Liver (tissue), 9 donors: ENCODE measurements around the gene DIP2B. TPM values are rescaled to one million over a fixed set of nuclear protein-coding genes. Genes with fewer than 3 reads are reported as not detected.

Experiments used
- DNase-seq: peaks from one replicate; pipeline ENCODE4 v3.0.0-alpha.2; 2017; ENCODE audit warnings: low spot score
- H3K27ac ChIP-seq, 2 donors: one replicate each; pipeline ENCODE4 v1.7.0; 2013; ENCODE audit warnings: inconsistent platforms in 2 of 2, low read length in 2 of 2, control low read depth in 1 of 2, low read depth in 1 of 2, mild to moderate bottlenecking in 1 of 2
- H3K27me3 ChIP-seq, 4 donors: one replicate each; pipeline versions ENCODE4 v1.6.1 to v1.7.0; 2013; ENCODE audit warnings: low read length in 3 of 4, inconsistent platforms in 1 of 4, mild to moderate bottlenecking in 1 of 4, moderate library complexity in 1 of 4; ENCODE audit not compliant: control insufficient read depth in 4 of 4, insufficient read depth in 4 of 4
- H3K36me3 ChIP-seq, 4 donors: one replicate each; pipeline versions ENCODE4 v1.6.1 to v1.7.0; 2013; ENCODE audit warnings: low read length in 3 of 4, mild to moderate bottlenecking in 3 of 4, low read depth in 1 of 4, moderate library complexity in 1 of 4; ENCODE audit not compliant: control insufficient read depth in 4 of 4, insufficient read depth in 3 of 4
- H3K4me1 ChIP-seq, 4 donors: one replicate each; pipeline versions ENCODE4 v1.6.1 to v1.7.0; 2013; ENCODE audit warnings: low read length in 3 of 4, mild to moderate bottlenecking in 3 of 4, moderate library complexity in 1 of 4; ENCODE audit not compliant: control insufficient read depth in 4 of 4, insufficient read depth in 4 of 4
- H3K4me3 ChIP-seq, 3 donors: one replicate each; pipeline versions ENCODE4 v1.6.1 to v1.7.0; 2013; ENCODE audit warnings: low read length in 3 of 3, control low read depth in 1 of 3, low read depth in 1 of 3, mild to moderate bottlenecking in 1 of 3
- H3K9ac ChIP-seq, 2 donors: one replicate each; pipeline ENCODE4 v1.7.0; 2013; ENCODE audit warnings: low read length in 2 of 2, mild to moderate bottlenecking in 2 of 2, moderate library complexity in 2 of 2, control low read depth in 1 of 2, low read depth in 1 of 2
- H3K9me3 ChIP-seq, 4 donors: one replicate each; pipeline versions ENCODE4 v1.6.1 to v1.7.0; 2013; ENCODE audit warnings: low read length in 3 of 4; ENCODE audit not compliant: control insufficient read depth in 4 of 4
- ATF3 ChIP-seq: IDR thresholded peaks from 2 replicates; pipeline ENCODE4 v1.6.1; 2016; ENCODE audit warnings: antibody characterized with exemption
- EGR1 ChIP-seq, 2 donors: IDR thresholded peaks; 2 replicates each; pipeline ENCODE4 v1.6.1; 2016 to 2018; ENCODE audit warnings: antibody characterized with exemption in 2 of 2, low read depth in 2 of 2
- FOXA1 ChIP-seq: IDR thresholded peaks from 2 replicates; pipeline ENCODE4 v1.6.1; 2016; ENCODE audit warnings: antibody characterized with exemption
- FOXA2 ChIP-seq: IDR thresholded peaks from 2 replicates; pipeline ENCODE4 v1.6.1; 2016; ENCODE audit warnings: antibody characterized with exemption
- GABPA ChIP-seq, 2 donors: IDR thresholded peaks in 1 of 2; conservative IDR thresholded peaks in 1 of 2; 2 replicates each; pipeline ENCODE4 v1.6.1; 2016; ENCODE audit warnings: antibody characterized with exemption in 2 of 2, mild to moderate bottlenecking in 1 of 2, moderate library complexity in 1 of 2
- HNF4A ChIP-seq, 2 donors: conservative IDR thresholded peaks; 2 replicates each; pipeline ENCODE4 v1.6.1; 2016; ENCODE audit warnings: antibody characterized with exemption in 2 of 2, mild to moderate bottlenecking in 2 of 2
- HNF4G ChIP-seq: IDR thresholded peaks from 2 replicates; pipeline ENCODE4 v1.6.1; 2016; ENCODE audit warnings: antibody characterized with exemption
- JUND ChIP-seq, 2 donors: IDR thresholded peaks; 2 replicates each; pipeline ENCODE4 v1.6.1; 2016; ENCODE audit warnings: antibody characterized with exemption in 2 of 2
- MAX ChIP-seq: IDR thresholded peaks from 2 replicates; pipeline ENCODE4 v1.6.1; 2016; ENCODE audit warnings: antibody characterized with exemption
- NR2F2 ChIP-seq: IDR thresholded peaks from 2 replicates; pipeline ENCODE4 v1.6.1; 2016; ENCODE audit warnings: antibody characterized with exemption
- RAD21 ChIP-seq, 2 donors: IDR thresholded peaks; 2 replicates each; pipeline ENCODE4 v1.6.1; 2016; ENCODE audit warnings: antibody characterized with exemption in 2 of 2, mild to moderate bottlenecking in 2 of 2
- RXRA ChIP-seq, 2 donors: IDR thresholded peaks; 2 replicates each; pipeline ENCODE4 v1.6.1; 2017 to 2018; ENCODE audit warnings: antibody characterized with exemption in 2 of 2, mild to moderate bottlenecking in 1 of 2
- SP1 ChIP-seq: IDR thresholded peaks from 2 replicates; pipeline ENCODE4 v1.6.1; 2018; ENCODE audit warnings: antibody characterized with exemption, mild to moderate bottlenecking
- TAF1 ChIP-seq: conservative IDR thresholded peaks from 2 replicates; pipeline ENCODE4 v1.6.1; 2016; ENCODE audit warnings: antibody characterized with exemption, mild to moderate bottlenecking
- YY1 ChIP-seq: IDR thresholded peaks from 2 replicates; pipeline ENCODE4 v1.6.1; 2016; ENCODE audit warnings: antibody characterized with exemption, mild to moderate bottlenecking
- ZBTB33 ChIP-seq: IDR thresholded peaks from 2 replicates; pipeline ENCODE4 v1.6.1; 2016; ENCODE audit warnings: antibody characterized with exemption
- WGBS: extraction: QIAGEN DNeasy Blood & Tissue Kit; methylation state at CpG from one replicate; pipeline ENCODE4 v1.1.7; 2013; 5-methylcytosine and 5-hydroxymethylcytosine counted together
- polyA plus RNA-seq, 2 donors: library from polyadenylated mRNA; stranded (reverse) in 1 of 2; unstranded in 1 of 2; fragments of 200-250 nt in 1 of 2; fragments of >200 nt in 1 of 2; fragmentation: Nextera tagmentation in 1 of 2; extraction: Ambion mirVana in 1 of 2; gene quantifications; one replicate each; pipeline versions ENCODE4 v1.2.1 to v1.2.3, GENCODE V29; 2013 to 2015
- total RNA-seq, 2 donors: library from RNA; depleted of rRNA; stranded (reverse); fragments of >200 nt; gene quantifications; one replicate each; pipeline ENCODE4 v1.2.3, GENCODE V29; 2014
- TF ChIP-seq, protein P1 (sequence below): IDR thresholded peaks from 2 replicates; pipeline ENCODE4 v1.6.1; 2016; ENCODE audit warnings: antibody characterized with exemption, mild to moderate bottlenecking
- donor health status: healthy.
- donor health status: healthy.
- donor health status: healthy.
- donor health status: healthy.
- donor health status: healthy.

The DIP2B gene
- total and polyA plus RNA-seq, 4 donors, result 4.8 to 30.7 (median 13.8) TPM

DNA sequence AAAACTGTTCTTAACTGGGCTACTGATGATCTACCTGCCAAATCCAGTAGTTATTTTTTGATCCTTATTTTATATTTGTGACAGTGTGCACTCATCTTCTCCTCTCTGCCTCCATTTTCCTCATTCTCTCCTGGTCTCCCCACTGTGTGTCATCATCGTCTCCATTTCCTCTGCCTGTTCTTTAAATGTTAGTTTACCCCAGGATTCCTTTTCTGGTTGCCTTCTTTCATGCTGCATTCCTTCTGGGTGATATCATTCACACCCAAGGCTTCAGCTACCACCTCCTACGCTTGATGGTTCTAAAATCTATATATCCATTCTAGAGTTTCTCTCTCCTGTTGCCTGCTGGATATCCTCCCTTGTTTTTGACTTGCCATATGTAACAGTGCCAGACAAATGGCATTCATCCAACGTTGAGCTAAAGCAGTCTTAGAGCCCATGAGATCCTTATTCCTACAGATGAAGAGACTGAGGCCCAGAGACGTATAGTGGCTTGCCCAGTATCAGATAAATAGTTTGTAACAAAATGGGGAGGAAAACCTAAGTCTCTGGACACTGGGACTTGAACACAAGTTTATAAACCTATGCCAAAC, 109.5 kb downstream of the DIP2B start:
- no peak for DNase-seq
- H3K9ac ChIP-seq, result no peak overlapping the region
- no peaks in the 10 kb centered on the region for H3K36me3 ChIP-seq
- H3K27me3 ChIP-seq, result no peaks in the 10 kb centered on the region
- no peaks in the 10 kb centered on the region for H3K9me3 ChIP-seq
- TF ChIP-seq TAF1 (no peak), HNF4A (conservative IDR thresholded peaks at IDR 0.05) (no peak), ATF3 (no peak), HNF4G (no peak), MAX (no peak), FOXA1 (no peak), NR2F2 (no peak), GABPA (IDR thresholded peaks at IDR 0.05 in 1 of 2, conservative IDR thresholded peaks at IDR 0.05 in 1 of 2) (no peak), SP1 (no peak), RAD21 (IDR thresholded peaks at IDR 0.05) (no peak), RXRA (IDR thresholded peaks at IDR 0.05) (no peak), JUND (IDR thresholded peaks at IDR 0.05) (no peak), ZBTB33 (no peak)
- TF ChIP-seq, protein P1, sequence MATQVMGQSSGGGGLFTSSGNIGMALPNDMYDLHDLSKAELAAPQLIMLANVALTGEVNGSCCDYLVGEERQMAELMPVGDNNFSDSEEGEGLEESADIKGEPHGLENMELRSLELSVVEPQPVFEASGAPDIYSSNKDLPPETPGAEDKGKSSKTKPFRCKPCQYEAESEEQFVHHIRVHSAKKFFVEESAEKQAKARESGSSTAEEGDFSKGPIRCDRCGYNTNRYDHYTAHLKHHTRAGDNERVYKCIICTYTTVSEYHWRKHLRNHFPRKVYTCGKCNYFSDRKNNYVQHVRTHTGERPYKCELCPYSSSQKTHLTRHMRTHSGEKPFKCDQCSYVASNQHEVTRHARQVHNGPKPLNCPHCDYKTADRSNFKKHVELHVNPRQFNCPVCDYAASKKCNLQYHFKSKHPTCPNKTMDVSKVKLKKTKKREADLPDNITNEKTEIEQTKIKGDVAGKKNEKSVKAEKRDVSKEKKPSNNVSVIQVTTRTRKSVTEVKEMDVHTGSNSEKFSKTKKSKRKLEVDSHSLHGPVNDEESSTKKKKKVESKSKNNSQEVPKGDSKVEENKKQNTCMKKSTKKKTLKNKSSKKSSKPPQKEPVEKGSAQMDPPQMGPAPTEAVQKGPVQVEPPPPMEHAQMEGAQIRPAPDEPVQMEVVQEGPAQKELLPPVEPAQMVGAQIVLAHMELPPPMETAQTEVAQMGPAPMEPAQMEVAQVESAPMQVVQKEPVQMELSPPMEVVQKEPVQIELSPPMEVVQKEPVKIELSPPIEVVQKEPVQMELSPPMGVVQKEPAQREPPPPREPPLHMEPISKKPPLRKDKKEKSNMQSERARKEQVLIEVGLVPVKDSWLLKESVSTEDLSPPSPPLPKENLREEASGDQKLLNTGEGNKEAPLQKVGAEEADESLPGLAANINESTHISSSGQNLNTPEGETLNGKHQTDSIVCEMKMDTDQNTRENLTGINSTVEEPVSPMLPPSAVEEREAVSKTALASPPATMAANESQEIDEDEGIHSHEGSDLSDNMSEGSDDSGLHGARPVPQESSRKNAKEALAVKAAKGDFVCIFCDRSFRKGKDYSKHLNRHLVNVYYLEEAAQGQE, result no peak
- H3K4me1 ChIP-seq, result peaks cover 0 to 17% (median 0%) of the 10 kb centered on the region in 4 donors
- H3K4me3 ChIP-seq, result no peak overlapping the region
- 88% methylated on average over 4 of the region's 4 CpGs for WGBS
- H3K27ac ChIP-seq, result no peak overlapping the region

DNA sequence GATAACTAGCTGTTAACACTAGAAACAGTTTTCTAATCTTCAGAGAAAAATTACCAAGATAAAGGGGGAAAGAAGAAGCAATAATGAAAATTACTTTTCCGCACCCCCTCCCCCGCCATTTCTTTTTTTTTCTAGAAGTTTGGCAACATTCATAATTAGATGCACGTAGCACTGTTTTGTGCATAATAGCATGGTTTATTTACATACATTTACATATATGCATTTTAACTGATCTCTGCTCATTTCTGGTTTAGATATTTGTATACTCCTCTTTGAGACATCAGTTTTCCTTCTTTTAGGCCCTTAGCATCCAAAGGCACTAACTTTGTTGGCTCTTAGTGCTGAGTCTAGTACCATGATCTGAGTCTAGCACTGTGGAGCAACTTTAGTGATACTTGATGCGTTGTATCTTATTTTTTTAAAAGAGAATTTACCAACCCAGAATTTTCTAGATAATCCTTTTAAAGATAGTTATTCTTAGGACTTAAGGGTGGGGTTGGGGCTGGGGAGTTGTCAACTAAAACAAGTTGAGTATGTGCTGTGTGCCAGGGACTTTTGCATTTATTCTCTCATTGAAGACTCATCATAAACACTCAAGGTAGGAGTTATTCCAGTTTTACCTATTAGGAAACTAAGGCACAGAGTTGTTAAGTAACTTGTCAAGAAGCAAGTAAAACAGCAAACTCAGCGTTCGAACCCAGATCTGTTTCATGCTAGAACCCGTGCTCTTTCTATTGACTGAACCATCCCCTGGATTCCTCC, 110.5 kb downstream of the DIP2B start:
- DNase-seq, result no peak
- H3K9me3 ChIP-seq, result no peaks in the 10 kb centered on the region
- 88% methylated on average over 7 of the region's 7 CpGs for WGBS
- no peak overlapping the region for H3K27ac ChIP-seq
- no peaks in the 10 kb centered on the region for H3K27me3 ChIP-seq
- no peaks in the 10 kb centered on the region for H3K36me3 ChIP-seq
- H3K9ac ChIP-seq, result no peak overlapping the region
- peaks cover 0 to 18% (median 1%) of the 10 kb centered on the region in 4 donors for H3K4me1 ChIP-seq
- no peak overlapping the region for H3K4me3 ChIP-seq
- TF ChIP-seq NR2F2 (no peak), MAX (no peak), RXRA (IDR thresholded peaks at IDR 0.05) (no peak), JUND (IDR thresholded peaks at IDR 0.05) (no peak), FOXA2 (no peak), YY1 (no peak), SP1 (no peak), TAF1 (no peak), ZBTB33 (no peak), FOXA1 (no peak), EGR1 (IDR thresholded peaks at IDR 0.05; ENCODE audit: low read depth in 2 of 2) (no peak), ATF3 (no peak)
